Liver (tissue), 9 donors: ENCODE measurements around the gene SEC22A. TPM values are rescaled to one million over a fixed set of nuclear protein-coding genes. Genes with fewer than 3 reads are reported as not detected.

ENCODE experiments used
- DNase-seq: peaks from one replicate; pipeline ENCODE4 v3.0.0-alpha.2; 2017; ENCODE audit warnings: low spot score
- H3K27ac ChIP-seq, 2 donors: one replicate each; pipeline ENCODE4 v1.7.0; 2013; ENCODE audit warnings: inconsistent platforms in 2 of 2, low read length in 2 of 2, control low read depth in 1 of 2, low read depth in 1 of 2, mild to moderate bottlenecking in 1 of 2
- H3K27me3 ChIP-seq, 4 donors: one replicate each; pipeline versions ENCODE4 v1.6.1 to v1.7.0; 2013; ENCODE audit warnings: low read length in 3 of 4, inconsistent platforms in 1 of 4, mild to moderate bottlenecking in 1 of 4, moderate library complexity in 1 of 4; ENCODE audit not compliant: control insufficient read depth in 4 of 4, insufficient read depth in 4 of 4
- H3K36me3 ChIP-seq, 4 donors: one replicate each; pipeline versions ENCODE4 v1.6.1 to v1.7.0; 2013; ENCODE audit warnings: low read length in 3 of 4, mild to moderate bottlenecking in 3 of 4, low read depth in 1 of 4, moderate library complexity in 1 of 4; ENCODE audit not compliant: control insufficient read depth in 4 of 4, insufficient read depth in 3 of 4
- H3K4me1 ChIP-seq, 4 donors: one replicate each; pipeline versions ENCODE4 v1.6.1 to v1.7.0; 2013; ENCODE audit warnings: low read length in 3 of 4, mild to moderate bottlenecking in 3 of 4, moderate library complexity in 1 of 4; ENCODE audit not compliant: control insufficient read depth in 4 of 4, insufficient read depth in 4 of 4
- H3K4me3 ChIP-seq, 3 donors: one replicate each; pipeline versions ENCODE4 v1.6.1 to v1.7.0; 2013; ENCODE audit warnings: low read length in 3 of 3, control low read depth in 1 of 3, low read depth in 1 of 3, mild to moderate bottlenecking in 1 of 3
- H3K9ac ChIP-seq, 2 donors: one replicate each; pipeline ENCODE4 v1.7.0; 2013; ENCODE audit warnings: low read length in 2 of 2, mild to moderate bottlenecking in 2 of 2, moderate library complexity in 2 of 2, control low read depth in 1 of 2, low read depth in 1 of 2
- H3K9me3 ChIP-seq, 4 donors: one replicate each; pipeline versions ENCODE4 v1.6.1 to v1.7.0; 2013; ENCODE audit warnings: low read length in 3 of 4; ENCODE audit not compliant: control insufficient read depth in 4 of 4
- EGR1 ChIP-seq, 2 donors: IDR thresholded peaks; 2 replicates each; pipeline ENCODE4 v1.6.1; 2016 to 2018; ENCODE audit warnings: antibody characterized with exemption in 2 of 2, low read depth in 2 of 2
- FOXA1 ChIP-seq: IDR thresholded peaks from 2 replicates; pipeline ENCODE4 v1.6.1; 2016; ENCODE audit warnings: antibody characterized with exemption
- FOXA2 ChIP-seq: IDR thresholded peaks from 2 replicates; pipeline ENCODE4 v1.6.1; 2016; ENCODE audit warnings: antibody characterized with exemption
- GABPA ChIP-seq, 2 donors: IDR thresholded peaks in 1 of 2; conservative IDR thresholded peaks in 1 of 2; 2 replicates each; pipeline ENCODE4 v1.6.1; 2016; ENCODE audit warnings: antibody characterized with exemption in 2 of 2, mild to moderate bottlenecking in 1 of 2, moderate library complexity in 1 of 2
- HNF4A ChIP-seq, 2 donors: conservative IDR thresholded peaks; 2 replicates each; pipeline ENCODE4 v1.6.1; 2016; ENCODE audit warnings: antibody characterized with exemption in 2 of 2, mild to moderate bottlenecking in 2 of 2
- HNF4G ChIP-seq: IDR thresholded peaks from 2 replicates; pipeline ENCODE4 v1.6.1; 2016; ENCODE audit warnings: antibody characterized with exemption
- JUND ChIP-seq, 2 donors: IDR thresholded peaks; 2 replicates each; pipeline ENCODE4 v1.6.1; 2016; ENCODE audit warnings: antibody characterized with exemption in 2 of 2
- NR2F2 ChIP-seq: IDR thresholded peaks from 2 replicates; pipeline ENCODE4 v1.6.1; 2016; ENCODE audit warnings: antibody characterized with exemption
- RAD21 ChIP-seq, 2 donors: IDR thresholded peaks; 2 replicates each; pipeline ENCODE4 v1.6.1; 2016; ENCODE audit warnings: antibody characterized with exemption in 2 of 2, mild to moderate bottlenecking in 2 of 2
- REST ChIP-seq: IDR thresholded peaks from 2 replicates; pipeline ENCODE4 v1.6.1; 2016; ENCODE audit warnings: antibody characterized with exemption, mild to moderate bottlenecking
- RXRA ChIP-seq, 2 donors: IDR thresholded peaks; 2 replicates each; pipeline ENCODE4 v1.6.1; 2017 to 2018; ENCODE audit warnings: antibody characterized with exemption in 2 of 2, mild to moderate bottlenecking in 1 of 2
- SP1 ChIP-seq: IDR thresholded peaks from 2 replicates; pipeline ENCODE4 v1.6.1; 2018; ENCODE audit warnings: antibody characterized with exemption, mild to moderate bottlenecking
- TAF1 ChIP-seq: conservative IDR thresholded peaks from 2 replicates; pipeline ENCODE4 v1.6.1; 2016; ENCODE audit warnings: antibody characterized with exemption, mild to moderate bottlenecking
- YY1 ChIP-seq: IDR thresholded peaks from 2 replicates; pipeline ENCODE4 v1.6.1; 2016; ENCODE audit warnings: antibody characterized with exemption, mild to moderate bottlenecking
- WGBS: extraction: QIAGEN DNeasy Blood & Tissue Kit; methylation state at CpG from one replicate; pipeline ENCODE4 v1.1.7; 2013; 5-methylcytosine and 5-hydroxymethylcytosine counted together
- polyA plus RNA-seq, 2 donors: library from polyadenylated mRNA; stranded (reverse) in 1 of 2; unstranded in 1 of 2; fragments of 200-250 nt in 1 of 2; fragments of >200 nt in 1 of 2; fragmentation: Nextera tagmentation in 1 of 2; extraction: Ambion mirVana in 1 of 2; gene quantifications; one replicate each; pipeline versions ENCODE4 v1.2.1 to v1.2.3, GENCODE V29; 2013 to 2015
- total RNA-seq, 2 donors: library from RNA; depleted of rRNA; stranded (reverse); fragments of >200 nt; gene quantifications; one replicate each; pipeline ENCODE4 v1.2.3, GENCODE V29; 2014
- TF ChIP-seq, protein P1 (sequence below): IDR thresholded peaks from 2 replicates; pipeline ENCODE4 v1.6.1; 2016; ENCODE audit warnings: antibody characterized with exemption
- TF ChIP-seq, protein P2 (sequence below): IDR thresholded peaks from 2 replicates; pipeline ENCODE4 v1.6.1; 2016; ENCODE audit warnings: antibody characterized with exemption
- donor health status: healthy.
- donor health status: healthy.
- donor health status: healthy.
- donor health status: healthy.
- donor health status: healthy.

SEC22A gene
- total and polyA plus RNA-seq, 4 donors = 9.7 to 21.7 (median 16.1) TPM

GRCh38 chr3:123285066-123285465, 83.3 kb downstream of the SEC22A start:
- no peaks in the 10 kb centered on the region for H3K9me3 ChIP-seq
- no peak overlapping the region for H3K9ac ChIP-seq
- H3K27ac ChIP-seq = no peak overlapping the region
- 80% methylated on average over 9 of the region's 9 CpGs for WGBS
- TF ChIP-seq TAF1 = no peak
- TF ChIP-seq, protein P1, sequence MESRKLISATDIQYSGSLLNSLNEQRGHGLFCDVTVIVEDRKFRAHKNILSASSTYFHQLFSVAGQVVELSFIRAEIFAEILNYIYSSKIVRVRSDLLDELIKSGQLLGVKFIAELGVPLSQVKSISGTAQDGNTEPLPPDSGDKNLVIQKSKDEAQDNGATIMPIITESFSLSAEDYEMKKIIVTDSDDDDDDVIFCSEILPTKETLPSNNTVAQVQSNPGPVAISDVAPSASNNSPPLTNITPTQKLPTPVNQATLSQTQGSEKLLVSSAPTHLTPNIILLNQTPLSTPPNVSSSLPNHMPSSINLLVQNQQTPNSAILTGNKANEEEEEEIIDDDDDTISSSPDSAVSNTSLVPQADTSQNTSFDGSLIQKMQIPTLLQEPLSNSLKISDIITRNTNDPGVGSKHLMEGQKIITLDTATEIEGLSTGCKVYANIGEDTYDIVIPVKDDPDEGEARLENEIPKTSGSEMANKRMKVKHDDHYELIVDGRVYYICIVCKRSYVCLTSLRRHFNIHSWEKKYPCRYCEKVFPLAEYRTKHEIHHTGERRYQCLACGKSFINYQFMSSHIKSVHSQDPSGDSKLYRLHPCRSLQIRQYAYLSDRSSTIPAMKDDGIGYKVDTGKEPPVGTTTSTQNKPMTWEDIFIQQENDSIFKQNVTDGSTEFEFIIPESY = no peak
- no peak for TF ChIP-seq FOXA1
- no peak for TF ChIP-seq YY1
- TF ChIP-seq, protein P2, sequence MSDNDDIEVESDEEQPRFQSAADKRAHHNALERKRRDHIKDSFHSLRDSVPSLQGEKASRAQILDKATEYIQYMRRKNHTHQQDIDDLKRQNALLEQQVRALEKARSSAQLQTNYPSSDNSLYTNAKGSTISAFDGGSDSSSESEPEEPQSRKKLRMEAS = no peak
- TF ChIP-seq EGR1 (IDR thresholded peaks at IDR 0.05; ENCODE audit: low read depth in 2 of 2) = no peak
- no peak for TF ChIP-seq GABPA (IDR thresholded peaks at IDR 0.05 in 1 of 2, conservative IDR thresholded peaks at IDR 0.05 in 1 of 2)
- no peak for DNase-seq
- H3K36me3 ChIP-seq = peaks cover 0 to 2% (median 0%) of the 10 kb centered on the region in 4 donors
- H3K4me1 ChIP-seq = no peaks in the 10 kb centered on the region
- H3K27me3 ChIP-seq = no peaks in the 10 kb centered on the region
- H3K4me3 ChIP-seq = no peak overlapping the region

DNA sequence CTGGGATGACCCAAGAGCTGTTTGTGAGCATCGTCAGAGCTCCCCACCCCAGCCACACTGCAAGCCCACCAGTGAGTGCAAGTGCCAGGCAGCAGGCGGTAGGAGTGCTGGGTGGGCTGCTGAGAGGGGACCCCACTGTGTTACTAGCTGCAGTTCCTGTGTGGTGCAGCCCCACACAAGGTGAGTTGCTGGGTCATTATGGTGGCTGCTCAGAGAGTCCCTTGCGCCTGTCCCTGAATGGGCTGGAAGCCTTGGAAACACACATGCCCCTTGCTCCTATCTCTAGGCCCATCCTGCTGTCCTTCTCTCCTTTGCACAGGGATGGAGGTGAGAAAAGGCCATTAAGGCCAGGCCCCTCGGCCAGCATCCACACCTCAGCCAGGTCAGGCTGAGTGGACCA, 83.7 kb downstream of the SEC22A start:
- TF ChIP-seq HNF4G = no peak
- TF ChIP-seq HNF4A (conservative IDR thresholded peaks at IDR 0.05) = no peak
- TF ChIP-seq RXRA (IDR thresholded peaks at IDR 0.05) = no peak
- TF ChIP-seq FOXA1 = no peak
- TF ChIP-seq, protein P1 = no peak
- TF ChIP-seq, protein P2 = no peak
- Histone ChIP-seq H3K4me3 (no peak overlapping the region), H3K36me3 (peaks cover 0 to 2% (median 0%) of the 10 kb centered on the region in 4 donors), H3K27me3 (no peaks in the 10 kb centered on the region), H3K27ac (no peak overlapping the region), H3K9ac (no peak overlapping the region), H3K9me3 (no peaks in the 10 kb centered on the region), H3K4me1 (no peaks in the 10 kb centered on the region)
- no peak for DNase-seq
- 85% methylated on average over 4 of the region's 4 CpGs for WGBS

- H3K36me3 ChIP-seq = peaks cover 0 to 2% (median 0%) of the 10 kb centered on the region in 4 donors
- no peaks in the 10 kb centered on the region for H3K4me1 ChIP-seq
- no peak overlapping the region for H3K9ac ChIP-seq
- no peak for DNase-seq
- H3K9me3 ChIP-seq = no peaks in the 10 kb centered on the region
- WGBS = 77% methylated on average over 4 of the region's 4 CpGs
- TF ChIP-seq, protein P2 = no peak
- TF ChIP-seq NR2F2 (no peak), JUND (IDR thresholded peaks at IDR 0.05) (no peak), REST (no peak), GABPA (IDR thresholded peaks at IDR 0.05 in 1 of 2, conservative IDR thresholded peaks at IDR 0.05 in 1 of 2) (no peak), SP1 (no peak), HNF4A (conservative IDR thresholded peaks at IDR 0.05) (no peak), FOXA2 (no peak), TAF1 (no peak), HNF4G (no peak), EGR1 (IDR thresholded peaks at IDR 0.05; ENCODE audit: low read depth in 2 of 2) (no peak), FOXA1 (no peak), RAD21 (IDR thresholded peaks at IDR 0.05) (no peak)
- TF ChIP-seq, protein P1 = no peak
- no peak overlapping the region for H3K27ac ChIP-seq
- no peaks in the 10 kb centered on the region for H3K27me3 ChIP-seq
- H3K4me3 ChIP-seq = no peak overlapping the region
Measured at GRCh38 chr3:123285931-123286307, 84.2 kb downstream of the SEC22A start.
